ENCODE data around the gene SDHAF1.

DNA sequence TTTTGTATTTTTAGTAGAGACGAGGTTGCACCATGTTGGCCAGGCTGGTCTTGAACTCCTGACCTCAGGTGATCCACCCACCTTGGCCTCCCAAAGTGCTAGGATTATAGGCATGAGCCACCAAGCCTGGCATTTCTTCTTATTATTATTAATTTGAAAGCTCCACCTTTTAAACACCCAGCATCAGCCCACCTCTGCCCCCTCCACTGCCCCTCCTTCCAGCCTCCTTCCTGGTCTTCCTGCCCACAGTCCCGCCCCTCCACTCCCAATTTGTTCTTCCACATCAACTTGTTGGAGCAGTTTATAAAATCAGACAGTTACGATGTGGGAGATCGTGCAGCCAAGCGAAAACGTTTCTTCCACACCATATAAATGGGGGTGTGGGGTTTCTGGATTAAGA lies 45.5 kb downstream of the SDHAF1 start:
- TF ChIP-seq, protein P1, sequence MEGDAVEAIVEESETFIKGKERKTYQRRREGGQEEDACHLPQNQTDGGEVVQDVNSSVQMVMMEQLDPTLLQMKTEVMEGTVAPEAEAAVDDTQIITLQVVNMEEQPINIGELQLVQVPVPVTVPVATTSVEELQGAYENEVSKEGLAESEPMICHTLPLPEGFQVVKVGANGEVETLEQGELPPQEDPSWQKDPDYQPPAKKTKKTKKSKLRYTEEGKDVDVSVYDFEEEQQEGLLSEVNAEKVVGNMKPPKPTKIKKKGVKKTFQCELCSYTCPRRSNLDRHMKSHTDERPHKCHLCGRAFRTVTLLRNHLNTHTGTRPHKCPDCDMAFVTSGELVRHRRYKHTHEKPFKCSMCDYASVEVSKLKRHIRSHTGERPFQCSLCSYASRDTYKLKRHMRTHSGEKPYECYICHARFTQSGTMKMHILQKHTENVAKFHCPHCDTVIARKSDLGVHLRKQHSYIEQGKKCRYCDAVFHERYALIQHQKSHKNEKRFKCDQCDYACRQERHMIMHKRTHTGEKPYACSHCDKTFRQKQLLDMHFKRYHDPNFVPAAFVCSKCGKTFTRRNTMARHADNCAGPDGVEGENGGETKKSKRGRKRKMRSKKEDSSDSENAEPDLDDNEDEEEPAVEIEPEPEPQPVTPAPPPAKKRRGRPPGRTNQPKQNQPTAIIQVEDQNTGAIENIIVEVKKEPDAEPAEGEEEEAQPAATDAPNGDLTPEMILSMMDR (conservative IDR thresholded peaks at IDR 0.05 in 1 of 2, IDR thresholded peaks at IDR 0.05 in 1 of 2; ENCODE audit: extremely low read depth in 1 of 2, insufficient read depth in 1 of 2, low read depth in 1 of 2, low read length in 2 of 2) = no peak
- no peak for TF ChIP-seq EZH2 (IDR thresholded peaks at IDR 0.05; ENCODE audit: borderline replicate concordance, low read length)

All from mammary epithelial cell (primary cell).